Tibial nerve (tissue), 3 donors: Measurements from ENCODE around the gene NCAM1.

Experiments
- POLR2A ChIP-seq, 2 donors: fragments of 450-650 bp; IDR thresholded peaks; one replicate each; pipeline ENCODE4 v1.6.1; 2017; ENCODE audit warnings: antibody characterized with exemption in 2 of 2, mild to moderate bottlenecking in 2 of 2, moderate library complexity in 2 of 2
- TF ChIP-seq, protein P1 (sequence below), 5 experiments: fragments of 200-600 bp in 3 of 5; fragments of 450-650 bp in 2 of 5; sonication (generic) in 3 of 5; IDR thresholded peaks; one replicate each; pipeline ENCODE4 v1.5.1; 2016 to 2019; ENCODE audit warnings: antibody characterized with exemption in 5 of 5, mild to moderate bottlenecking in 3 of 5, moderate library complexity in 2 of 5

DNA sequence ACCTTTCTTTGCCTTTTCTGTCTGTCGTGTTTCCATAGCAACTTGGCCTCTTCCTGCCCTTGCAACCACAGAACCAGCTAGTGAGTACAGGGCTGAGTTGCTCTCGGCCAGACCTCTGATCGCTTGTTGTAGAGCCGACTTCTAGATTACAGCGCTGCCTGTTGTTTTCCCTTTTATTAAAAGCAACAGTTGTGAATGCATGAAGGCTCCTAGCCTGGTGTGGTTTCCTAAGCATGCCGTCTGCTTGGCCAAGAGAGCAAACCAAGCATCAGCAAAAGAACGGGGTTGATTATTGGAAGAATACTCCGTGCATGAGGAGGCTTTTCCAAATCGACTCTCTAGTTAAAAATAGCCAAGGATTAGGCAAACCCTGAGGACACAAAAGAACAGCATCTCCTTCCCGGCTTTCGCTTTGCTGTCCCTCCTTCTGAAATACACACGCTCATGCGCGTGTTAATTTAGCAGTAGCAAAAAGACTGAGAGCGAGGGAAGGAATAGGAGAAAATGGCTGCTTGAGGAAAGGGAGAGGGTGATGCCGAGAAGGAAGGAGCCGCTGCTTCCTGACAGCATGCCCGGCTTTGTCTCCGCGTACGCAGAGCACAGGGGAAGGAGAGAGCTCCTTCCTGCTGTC, 281.7 kb downstream of the NCAM1 start:
- TF ChIP-seq, protein P1, sequence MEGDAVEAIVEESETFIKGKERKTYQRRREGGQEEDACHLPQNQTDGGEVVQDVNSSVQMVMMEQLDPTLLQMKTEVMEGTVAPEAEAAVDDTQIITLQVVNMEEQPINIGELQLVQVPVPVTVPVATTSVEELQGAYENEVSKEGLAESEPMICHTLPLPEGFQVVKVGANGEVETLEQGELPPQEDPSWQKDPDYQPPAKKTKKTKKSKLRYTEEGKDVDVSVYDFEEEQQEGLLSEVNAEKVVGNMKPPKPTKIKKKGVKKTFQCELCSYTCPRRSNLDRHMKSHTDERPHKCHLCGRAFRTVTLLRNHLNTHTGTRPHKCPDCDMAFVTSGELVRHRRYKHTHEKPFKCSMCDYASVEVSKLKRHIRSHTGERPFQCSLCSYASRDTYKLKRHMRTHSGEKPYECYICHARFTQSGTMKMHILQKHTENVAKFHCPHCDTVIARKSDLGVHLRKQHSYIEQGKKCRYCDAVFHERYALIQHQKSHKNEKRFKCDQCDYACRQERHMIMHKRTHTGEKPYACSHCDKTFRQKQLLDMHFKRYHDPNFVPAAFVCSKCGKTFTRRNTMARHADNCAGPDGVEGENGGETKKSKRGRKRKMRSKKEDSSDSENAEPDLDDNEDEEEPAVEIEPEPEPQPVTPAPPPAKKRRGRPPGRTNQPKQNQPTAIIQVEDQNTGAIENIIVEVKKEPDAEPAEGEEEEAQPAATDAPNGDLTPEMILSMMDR (IDR thresholded peaks at IDR 0.05), result no peak
- no peak for TF ChIP-seq POLR2A (IDR thresholded peaks at IDR 0.05)
